GM19372 (cell line): ENCODE data around the gene DST.
"Not testable (repeated sequence)": the region's sequence is repeated elsewhere in the genome, so short reads cannot be mapped to it uniquely, and the experiment has no call there.

ENCODE experiments used
- ATAC-seq: cut with Tn5 transposase; IDR thresholded peaks from one replicate; pipeline ENCODE4 v1.9.1; 2021; ENCODE audit warnings: mild to moderate bottlenecking, low read depth, moderate library complexity; ENCODE audit not compliant: unreplicated experiment

Gene DST

DNA sequence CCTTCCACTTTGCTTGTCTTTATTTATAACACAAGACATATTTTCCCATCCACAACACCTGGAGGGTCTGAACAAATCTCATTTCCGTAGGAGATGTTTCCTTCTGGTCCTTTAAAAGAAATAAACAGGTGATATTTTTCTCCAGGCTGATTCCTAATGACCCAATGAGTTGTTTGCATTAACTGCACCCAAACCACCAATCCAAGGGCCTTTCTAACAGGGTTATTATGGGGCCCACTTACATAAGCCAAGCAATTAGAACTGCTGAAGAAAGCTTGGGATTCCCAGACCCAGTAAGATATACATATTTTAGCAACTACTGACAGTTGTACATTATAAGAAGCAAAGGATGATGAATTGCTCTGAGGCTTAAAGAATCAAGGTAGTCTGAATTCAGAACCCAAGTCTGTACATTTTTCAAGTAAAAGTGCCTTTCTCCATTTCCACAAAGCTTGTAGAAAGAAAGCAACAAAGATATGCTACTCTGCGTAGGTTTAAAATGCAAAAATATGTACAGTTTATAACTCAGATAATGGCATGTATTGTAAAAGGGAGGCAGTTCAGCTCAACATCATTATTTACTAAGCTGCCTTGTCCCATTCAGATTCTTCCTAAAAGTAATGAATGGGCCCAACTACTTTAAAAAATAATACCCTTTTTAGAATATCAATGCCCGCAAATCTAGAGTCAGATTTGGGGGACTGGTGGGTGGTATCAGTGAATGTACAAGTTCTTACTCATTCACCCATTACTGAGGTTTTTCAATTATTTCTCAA, 120.0 kb downstream of the DST start:
- no peak for ATAC-seq

GRCh38 chr6:56521976-56522375, 120.7 kb downstream of the DST start:
- no peak for ATAC-seq

DNA sequence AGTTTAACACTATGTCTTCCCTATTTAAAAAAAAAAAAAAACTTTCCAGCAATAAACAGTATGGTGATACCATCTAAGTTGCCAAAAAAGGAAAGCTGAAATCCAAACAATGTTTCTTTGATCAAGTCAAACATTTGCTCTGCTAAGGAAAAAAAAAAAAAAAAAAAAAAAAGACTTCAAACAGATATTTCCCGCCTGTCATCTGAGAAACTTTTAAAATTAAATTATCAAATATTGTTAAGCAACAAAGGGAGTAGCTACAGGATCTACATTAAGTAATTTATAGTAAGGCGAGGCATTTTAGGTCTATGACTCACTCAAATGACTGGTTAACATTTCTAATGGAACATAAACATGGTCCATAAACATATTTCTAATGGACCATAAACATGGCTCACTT, 121.2 kb downstream of the DST start:
- ATAC-seq = no peak

DNA sequence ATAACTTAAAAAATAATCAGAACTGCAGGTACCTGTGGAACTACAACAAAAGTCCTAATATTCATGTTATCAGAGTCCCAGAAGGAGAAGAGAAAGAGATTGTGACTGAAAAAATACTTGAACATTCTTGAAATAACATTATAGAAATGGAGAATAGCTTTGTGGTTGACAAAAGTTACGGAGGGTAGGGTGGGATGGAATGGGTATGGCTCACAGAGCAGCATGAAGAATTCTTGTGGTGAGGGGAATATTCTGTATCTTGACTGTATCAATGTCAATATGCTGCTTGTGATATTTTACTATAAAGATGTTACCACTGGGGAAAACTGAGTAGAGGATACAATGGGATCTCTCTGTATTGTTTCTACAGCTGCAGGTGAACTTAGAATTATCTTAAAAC, 122.5 kb downstream of the DST start:
- no peak for ATAC-seq

- ATAC-seq = no peak
These were observed 123.5 kb downstream of the DST start for GRCh38 chr6:56518995-56519767.

DNA sequence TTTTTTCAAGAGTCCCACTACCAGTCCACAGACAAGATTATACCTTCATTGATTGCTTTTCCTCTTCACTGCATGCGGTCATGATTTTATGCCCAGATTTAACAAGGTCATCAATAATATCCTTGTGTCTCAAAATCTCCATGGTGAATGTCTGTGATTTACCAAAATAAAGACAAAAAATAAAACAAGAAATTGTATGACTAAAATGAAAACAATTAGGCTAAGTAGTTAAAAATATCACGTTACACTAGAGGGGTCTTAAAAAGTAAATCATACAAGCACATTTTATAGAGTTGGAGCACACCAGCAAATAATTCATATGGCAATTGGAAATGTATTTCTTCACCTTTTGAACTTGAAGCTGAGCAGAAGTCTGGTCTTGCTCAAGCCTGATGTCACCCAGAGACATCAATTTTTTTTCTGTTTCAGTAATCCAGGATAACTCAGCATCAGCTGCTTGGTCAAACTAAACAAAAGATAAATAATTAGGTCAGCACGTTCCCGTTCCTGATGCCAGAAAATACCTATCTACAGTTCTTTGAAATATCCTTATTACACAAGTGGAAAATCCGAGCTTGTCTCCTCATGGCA, 125.4 kb downstream of the DST start:
- ATAC-seq = no peak

DNA sequence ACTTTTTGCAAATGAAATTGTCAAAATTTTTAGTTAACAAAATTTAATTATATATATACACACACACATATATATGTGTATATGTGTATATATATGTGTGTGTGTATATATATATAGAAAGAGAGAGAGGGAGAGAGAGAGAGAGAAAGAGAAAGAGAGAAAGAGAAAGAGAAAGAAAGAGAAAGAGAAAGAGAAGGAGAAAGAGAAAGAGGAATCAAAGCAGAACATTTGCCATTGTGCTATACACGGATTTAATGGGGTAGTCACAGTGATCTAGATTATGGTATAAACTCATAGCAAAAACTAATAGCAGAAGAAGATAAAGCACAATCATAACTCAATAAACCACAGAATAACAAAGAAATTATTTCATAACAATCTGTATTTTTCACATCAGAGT, 126.7 kb downstream of the DST start:
- ATAC-seq = no peak

DNA sequence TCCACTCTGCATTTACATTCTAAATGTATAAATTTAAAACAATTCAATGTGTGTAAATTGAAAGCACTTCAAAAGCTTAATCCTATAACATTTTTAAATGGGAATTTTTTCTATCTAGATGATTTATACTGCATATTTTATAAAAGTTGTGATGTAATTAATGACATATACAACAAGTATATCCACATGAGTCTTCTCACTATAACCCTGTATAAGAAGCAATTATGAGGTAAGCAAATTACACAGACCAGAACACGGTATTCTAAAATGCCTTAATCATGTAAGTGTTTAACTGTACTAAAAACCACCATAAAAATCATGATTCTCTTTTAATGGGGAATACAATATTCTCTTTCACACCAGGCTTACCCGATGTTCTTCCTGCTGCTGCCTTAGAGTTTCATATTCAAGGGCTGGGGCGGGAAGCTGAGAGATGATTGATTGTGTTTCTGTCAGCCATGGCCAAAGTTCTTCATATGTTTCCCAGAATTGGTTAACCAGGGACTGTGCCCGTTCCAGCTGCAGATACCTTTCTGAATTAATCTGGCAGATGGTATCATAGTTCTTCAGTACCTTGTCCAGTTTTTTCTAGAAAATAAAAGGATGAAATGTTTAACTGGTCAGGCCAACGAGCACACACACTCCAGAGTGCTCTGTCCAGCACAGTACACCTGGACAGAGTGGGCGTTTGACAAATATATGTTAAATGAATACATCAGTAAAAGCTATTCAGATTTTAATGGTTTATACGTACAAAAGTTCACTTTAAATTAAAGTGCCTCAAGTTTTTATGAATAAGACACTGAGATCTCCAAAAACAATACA, 127.4 kb downstream of the DST start:
- no peak for ATAC-seq

- ATAC-seq = no peak
These were observed 128.3 kb downstream of the DST start for GRCh38 chr6:56514395-56514794.

DNA sequence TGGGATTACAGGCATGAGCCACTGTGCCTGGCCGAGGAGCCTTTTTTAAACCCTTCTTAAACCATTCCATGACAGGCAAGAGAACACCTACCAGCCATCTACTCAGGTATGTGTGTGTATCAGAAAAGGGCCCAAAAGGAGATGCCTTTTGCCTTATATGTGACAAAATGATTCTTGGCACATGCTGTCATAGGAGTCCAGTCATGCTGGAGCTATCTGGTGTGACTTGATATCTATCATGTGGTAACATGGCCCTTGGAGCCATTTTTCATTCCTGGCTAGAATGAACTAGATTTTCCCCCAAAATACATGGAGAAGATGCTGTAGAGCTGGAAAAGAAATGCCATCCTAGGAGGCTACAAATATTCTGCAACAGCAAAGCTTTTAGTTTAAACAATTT, 129.1 kb downstream of the DST start:
- no peak for ATAC-seq

- ATAC-seq = no peak
These were observed 131.1 kb downstream of the DST start for GRCh38 chr6:56511591-56511990.

GRCh38 chr6:56510984-56511531, 131.6 kb downstream of the DST start:
- no peak for ATAC-seq

- ATAC-seq = no peak
These were observed 133.7 kb downstream of the DST start for GRCh38 chr6:56509031-56509430.

DNA sequence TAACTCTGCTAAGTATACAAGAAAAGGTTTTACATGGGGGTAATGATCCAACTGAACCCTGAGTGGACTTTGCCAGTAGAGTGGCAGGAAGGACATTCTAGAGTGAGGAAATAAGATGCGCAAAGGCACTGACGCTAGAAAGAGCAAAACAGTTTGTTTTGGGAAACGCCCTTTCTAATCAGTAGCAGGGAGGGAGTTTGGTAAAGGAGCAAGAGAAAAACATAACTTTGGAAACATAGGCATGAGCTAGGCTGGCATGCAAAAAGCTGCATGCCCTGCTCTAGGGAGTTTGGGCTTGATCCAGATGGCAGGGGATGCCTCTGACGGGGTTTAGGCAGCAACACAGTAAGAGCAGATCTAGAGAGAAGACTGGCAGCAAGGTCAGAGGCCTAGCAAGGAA, 135.2 kb downstream of the DST start:
- no peak for ATAC-seq

DNA sequence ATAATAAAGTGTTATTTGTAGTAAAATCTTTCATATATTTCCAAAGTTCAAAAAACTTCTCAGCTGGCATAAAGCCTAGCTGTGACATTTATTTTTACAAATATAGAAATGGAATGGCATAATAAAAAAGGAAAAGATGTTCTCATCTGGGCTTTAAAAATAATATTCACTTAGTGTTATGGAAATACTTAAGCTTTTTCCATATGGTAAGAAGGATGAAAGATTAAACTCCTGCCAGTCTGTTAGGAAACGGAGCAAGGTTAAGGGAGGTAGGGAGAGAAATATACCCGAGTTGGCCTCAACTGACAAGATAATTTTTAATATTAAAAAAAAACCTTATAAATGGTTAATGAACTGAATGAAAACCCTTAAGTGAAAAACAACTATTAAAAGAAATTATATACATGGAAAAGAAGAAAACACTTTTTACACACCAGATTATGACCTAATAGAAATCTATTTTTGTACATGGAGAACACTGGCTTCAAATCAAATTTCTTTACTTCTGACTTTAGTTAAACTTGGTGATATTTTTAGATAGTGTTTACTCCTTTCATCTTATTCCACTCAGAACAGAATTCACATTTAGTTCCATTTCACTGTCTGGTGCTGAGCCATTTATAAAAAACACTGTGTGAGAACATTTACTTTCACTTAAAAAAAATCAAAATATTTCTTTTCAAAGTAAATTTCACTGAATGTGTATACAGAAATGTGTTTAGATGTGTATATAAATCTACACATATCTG, 137.0 kb downstream of the DST start:
- ATAC-seq = no peak

DNA sequence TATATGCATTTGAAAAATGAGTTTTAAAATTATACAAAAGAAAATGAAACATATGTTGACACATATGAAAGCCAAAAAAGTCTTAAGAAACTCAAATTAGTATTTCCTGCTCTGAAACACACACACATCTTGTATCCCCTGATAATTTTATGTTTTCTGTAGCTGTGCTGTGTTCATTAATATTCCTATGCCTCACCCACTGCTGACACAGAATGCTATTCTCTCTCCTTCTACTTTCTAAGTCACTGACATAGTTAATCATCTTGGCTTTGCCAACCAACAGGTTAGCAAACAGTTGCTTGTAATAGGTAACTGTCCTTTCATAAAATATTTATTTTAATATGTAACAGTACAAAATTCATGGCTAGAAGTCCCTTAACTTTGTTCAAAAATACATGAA, 140.7 kb downstream of the DST start:
- ATAC-seq = no peak

- no peak for ATAC-seq
These were observed 143.6 kb downstream of the DST start for GRCh38 chr6:56499095-56499494.

- ATAC-seq = no peak
These were observed 145.0 kb downstream of the DST start for GRCh38 chr6:56497691-56498090.

GRCh38 chr6:56497240-56497639, 145.4 kb downstream of the DST start:
- no peak for ATAC-seq

DNA sequence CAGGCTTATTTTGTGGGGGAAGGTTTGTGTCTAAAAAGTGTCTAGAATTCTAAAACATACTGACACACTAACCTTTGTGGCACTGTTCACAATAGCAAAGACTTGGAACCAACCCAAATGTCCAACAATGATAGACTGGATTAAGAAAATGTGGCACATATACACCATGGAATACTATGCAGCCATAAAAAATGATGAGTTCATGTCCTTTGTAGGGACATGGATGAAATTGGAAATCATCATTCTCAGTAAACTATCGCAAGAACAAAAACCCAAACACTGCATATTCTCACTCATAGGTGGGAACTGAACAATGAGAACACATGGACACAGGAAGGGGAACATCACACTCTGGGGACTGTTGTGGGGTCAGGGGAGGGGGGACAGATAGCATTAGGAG, 146.0 kb downstream of the DST start:
- ATAC-seq = not testable (repeated sequence)
